Left lung (tissue), 10 donors: ENCODE measurements around the gene HSD3B7. TPM values are rescaled to one million over a fixed set of nuclear protein-coding genes. Genes with fewer than 3 reads are reported as not detected.

ENCODE experiments used
- ATAC-seq: fragments of 200-7000 bp; cut with Tn5 transposase; one replicate; pipeline ENCODE4 v1.9.1; 2020; ENCODE audit warnings: moderate library complexity
- DNase-seq, 4 donors: peaks; one replicate each; pipeline ENCODE4 v3.0.0-alpha.2; 2013 to 2020
- H3K27ac ChIP-seq, 2 donors: fragments of 200-600 bp; sonication (generic) in 1 of 2; one replicate each; pipeline versions ENCODE4 v1.5.0 to v1.8.0; 2020 to 2021
- H3K27me3 ChIP-seq, 2 donors: fragments of 200-600 bp; sonication (generic) in 1 of 2; one replicate each; pipeline versions ENCODE4 v1.5.0 to v1.8.0; 2020 to 2021
- H3K36me3 ChIP-seq, 2 donors: fragments of 200-600 bp; sonication (generic) in 1 of 2; one replicate each; pipeline versions ENCODE4 v1.5.0 to v1.8.0; 2020 to 2021
- H3K4me1 ChIP-seq, 2 donors: fragments of 200-600 bp; one replicate each; pipeline ENCODE4 v1.8.0; 2021
- H3K4me3 ChIP-seq, 2 donors: fragments of 200-600 bp; sonication (generic) in 1 of 2; one replicate each; pipeline versions ENCODE4 v1.5.0 to v1.8.0; 2020 to 2021; ENCODE audit warnings: mild to moderate bottlenecking in 1 of 2
- H3K9me3 ChIP-seq, 2 donors: fragments of 200-600 bp; sonication (generic) in 1 of 2; one replicate each; pipeline versions ENCODE4 v1.5.0 to v1.8.0; 2020 to 2021
- CTCF ChIP-seq, 2 donors: fragments of 200-600 bp; sonication (generic) in 1 of 2; IDR thresholded peaks; one replicate each; pipeline versions ENCODE4 v1.5.0 to v1.8.0; 2021; ENCODE audit warnings: antibody characterized with exemption in 2 of 2
- intact Hi-C, 2 donors: fragments of 100-400 bp; cut with DNase I; formaldehyde crosslinking; loops; one replicate each; pipeline versions ENCODE4 v1.11.2 to v1.14.2; 2022
- polyA plus RNA-seq, 6 donors: library from polyadenylated mRNA; unstranded; fragments of 120-200 nt; gene quantifications; one replicate each; pipeline ENCODE4 v1.2.1, GENCODE V29; 2013; ENCODE audit not compliant: insufficient read length in 6 of 6
- total RNA-seq, 2 donors: library from RNA; stranded (reverse); fragmentation: NEBNext Ultra II Directional; extraction: Animal tissue kit (Norgen Biotek cat#: 25700); gene quantifications; one replicate each; pipeline ENCODE4 v1.2.1, GENCODE V29; 2021
- donor health status: DM: no; HTN: yes; CAD: no.
- donor health status: DM: no; HTN: no; CAD: no.

Gene HSD3B7
- total and polyA plus RNA-seq, 8 donors: 3.9 to 28.4 (median 4.8) TPM

GRCh38 chr16:31023627-31024226 lies 38.7 kb downstream of the HSD3B7 start:
- H3K36me3 ChIP-seq: no peaks in the 10 kb centered on the region
- no peak for TF ChIP-seq CTCF (IDR thresholded peaks at IDR 0.05)
- H3K27ac ChIP-seq: no peak overlapping the region
- intact Hi-C loops: no loop called here
- ATAC-seq: no peak
- peaks cover 0 to 6% of the 10 kb centered on the region in 2 donors for H3K4me1 ChIP-seq
- no peak overlapping the region for H3K4me3 ChIP-seq
- DNase-seq: no peak
- H3K27me3 ChIP-seq: no peaks in the 10 kb centered on the region
- H3K9me3 ChIP-seq: no peaks in the 10 kb centered on the region

GRCh38 chr16:31025339-31025738 lies 40.3 kb downstream of the HSD3B7 start:
- Histone ChIP-seq H3K27me3 (no peaks in the 10 kb centered on the region), H3K4me1 (peaks cover 0 to 6% of the 10 kb centered on the region in 2 donors), H3K27ac (peak overlapping the region; percentile 7 to 37), H3K9me3 (no peaks in the 10 kb centered on the region), H3K4me3 (no peak overlapping the region), H3K36me3 (no peaks in the 10 kb centered on the region)
- DNase-seq (no peak), ATAC-seq (peak; percentile 52)
- intact Hi-C loops: no loop called here
- no peak for TF ChIP-seq CTCF (IDR thresholded peaks at IDR 0.05)

- H3K4me3 ChIP-seq: no peak overlapping the region
- ATAC-seq (no peak), DNase-seq (no peak)
- H3K9me3 ChIP-seq: no peaks in the 10 kb centered on the region
- intact Hi-C loops: no loop called here
- TF ChIP-seq CTCF (IDR thresholded peaks at IDR 0.05): no peak
- no peak overlapping the region for H3K27ac ChIP-seq
- no peaks in the 10 kb centered on the region for H3K27me3 ChIP-seq
- no peaks in the 10 kb centered on the region for H3K36me3 ChIP-seq
- peaks cover under 1 to 15% of the 10 kb centered on the region in 2 donors for H3K4me1 ChIP-seq
Measured at GRCh38 chr16:31029272-31029671, 44.3 kb downstream of the HSD3B7 start.

GRCh38 chr16:31031276-31031675 lies 46.3 kb downstream of the HSD3B7 start:
- TF ChIP-seq CTCF (IDR thresholded peaks at IDR 0.05): no peak
- no peak for ATAC-seq
- DNase-seq: no peak
- no peaks in the 10 kb centered on the region for H3K27me3 ChIP-seq
- peaks cover 8 to 30% of the 10 kb centered on the region in 2 donors for H3K4me1 ChIP-seq
- H3K36me3 ChIP-seq: peaks cover 0 to 18% of the 10 kb centered on the region in 2 donors
- H3K27ac ChIP-seq: no peak overlapping the region
- intact Hi-C loops: no loop called here
- no peak overlapping the region for H3K4me3 ChIP-seq
- no peaks in the 10 kb centered on the region for H3K9me3 ChIP-seq

- peak; percentile 95 for ATAC-seq
- Histone ChIP-seq H3K9me3 (no peaks in the 10 kb centered on the region), H3K27me3 (no peaks in the 10 kb centered on the region), H3K4me3 (peak within 1 kb of the TSS; percentile 76 to 100), H3K4me1 (peaks cover 8 to 39% of the 10 kb centered on the region in 2 donors), H3K27ac (peak within 1 kb of the TSS; percentile 93 to 98), H3K36me3 (peaks cover 0 to 28% of the 10 kb centered on the region in 2 donors)
- DNase-seq: peak; percentile 96 to 99 (median 98)
- intact Hi-C loops: no loop called here
- no peak for TF ChIP-seq CTCF (IDR thresholded peaks at IDR 0.05)
Measured at GRCh38 chr16:31032736-31033708, 48.0 kb downstream of the HSD3B7 start, which contains the start of gene STX4. Gene STX4, plus strand, starts transcription at chr16:31033558. Its CDS starts 248 bp downstream, at chr16:31033806.
